LNCaP clone FGC (cell line): ENCODE measurements around the gene MADD.

Source experiments
- DNase-seq: peaks from one replicate; pipeline ENCODE4 v3.0.0-alpha.2; 2011; ENCODE audit warnings: low read depth
- H3K4me3 ChIP-seq: 2 replicates; pipeline ENCODE4 v1.5.1; 2011; ENCODE audit warnings: mild to moderate bottlenecking, low read depth, low read length, control low read depth
- CTCF ChIP-seq: IDR thresholded peaks from 2 replicates; pipeline ENCODE4 v1.5.1; 2012; ENCODE audit warnings: mild to moderate bottlenecking; ENCODE audit not compliant: control insufficient read depth, insufficient read depth; ENCODE audit errors: extremely low read depth

Gene MADD

GRCh38 chr11:47280860-47281259, 10.9 kb downstream of the MADD start:
- H3K4me3 ChIP-seq: no peak overlapping the region
- no peak for TF ChIP-seq CTCF
- DNase-seq: no peak

GRCh38 chr11:47282462-47282861, 12.5 kb downstream of the MADD start:
- TF ChIP-seq CTCF: no peak
- no peak for DNase-seq
- no peak overlapping the region for H3K4me3 ChIP-seq

GRCh38 chr11:47284151-47284550, 14.2 kb downstream of the MADD start:
- no peak overlapping the region for H3K4me3 ChIP-seq
- no peak for TF ChIP-seq CTCF
- no peak for DNase-seq

- H3K4me3 ChIP-seq: no peak overlapping the region
- DNase-seq: no peak
- TF ChIP-seq CTCF: no peak
Measured at GRCh38 chr11:47285969-47286770, 16.2 kb downstream of the MADD start.

- TF ChIP-seq CTCF: no peak
- H3K4me3 ChIP-seq: no peak overlapping the region
- DNase-seq: no peak
Measured at GRCh38 chr11:47288066-47288465, 18.1 kb downstream of the MADD start.

GRCh38 chr11:47289856-47290255, 19.9 kb downstream of the MADD start:
- no peak overlapping the region for H3K4me3 ChIP-seq
- no peak for DNase-seq
- TF ChIP-seq CTCF: no peak

- no peak overlapping the region for H3K4me3 ChIP-seq
- no peak for DNase-seq
- TF ChIP-seq CTCF: no peak
Measured at GRCh38 chr11:47295385-47295784, 25.5 kb downstream of the MADD start.
